Measurements from ENCODE around the gene HDAC4. TPM values are rescaled to one million over a fixed set of nuclear protein-coding genes. Genes with fewer than 3 reads are reported as not detected.

Gene HDAC4
- total and polyA plus RNA-seq, 2 of the 8 experiments (the other 6 are each of a cell fraction or from before 2014, with no cell fraction given): 15.4 to 31.5 TPM

GRCh38 chr2:239296020-239296932, 104.5 kb downstream of the HDAC4 start (continued):
- TF ChIP-seq CHD7 (IDR thresholded peaks at IDR 0.05; ENCODE audit: insufficient replicate concordance, low read length) (no peak), BACH1 (IDR thresholded peaks at IDR 0.05; ENCODE audit: low read length) (no peak), SAP30 (IDR thresholded peaks at IDR 0.05; ENCODE audit: insufficient read depth, insufficient replicate concordance, low read length) (no peak), KDM5A (IDR thresholded peaks at IDR 0.05; ENCODE audit: low read length) (no peak), GABPA (IDR thresholded peaks at IDR 0.05; ENCODE audit: borderline replicate concordance, insufficient read depth, low read length) (no peak), JUND (IDR thresholded peaks at IDR 0.05; ENCODE audit: low read length) (no peak), SIX5 (IDR thresholded peaks at IDR 0.05; ENCODE audit: low read depth, low read length) (no peak), MAFK (IDR thresholded peaks at IDR 0.05; ENCODE audit: low read depth, low read length) (no peak), RNF2 (IDR thresholded peaks at IDR 0.05; ENCODE audit: borderline replicate concordance, low read depth, low read length, missing control alignments, poor library complexity, severe bottlenecking) (no peak)

Data from H1 (cell line).